WTC11 (cell line): ENCODE measurements around the gene ARID3C. TPM values are rescaled to one million over a fixed set of nuclear protein-coding genes. Genes with fewer than 3 reads are reported as not detected.

Experiments
- ATAC-seq: fragments of 200-7000 bp; cut with Tn5 transposase; 2 replicates; pipeline ENCODE4 v1.10.0; 2021; ENCODE audit warnings: mild to moderate bottlenecking, moderate library complexity
- CTCF ChIA-PET: fragments of 300-600 bp; sonication (Branson Sonifier 250); formaldehyde crosslinking; loops from one replicate; lab custom pipeline; 2021; ENCODE audit warnings: antibody characterized with exemption; lab: Charles Lee
- POLR2A ChIA-PET: fragments of 350-600 bp; sonication (Branson Sonifier 250); formaldehyde crosslinking; loops from one replicate; lab custom pipeline; 2021; ENCODE audit warnings: antibody characterized with exemption; lab: Charles Lee
- DNase-seq: peaks from one replicate; pipeline ENCODE4 v3.0.0; 2021; ENCODE audit warnings: low spot score
- H3K27ac Mint-ChIP-seq: 2 replicates; pipeline ENCODE4 v1.8.0; 2021; ENCODE audit warnings: mixed read lengths
- H3K27me3 Mint-ChIP-seq: 2 replicates; pipeline ENCODE4 v1.8.0; 2021; ENCODE audit warnings: low read depth, mild to moderate bottlenecking, moderate library complexity, mixed read lengths
- H3K36me3 Mint-ChIP-seq: 2 replicates; pipeline ENCODE4 v1.8.0; 2021; ENCODE audit warnings: mixed read lengths
- H3K4me1 Mint-ChIP-seq: 2 replicates; pipeline ENCODE4 v1.8.0; 2022; ENCODE audit warnings: mixed read lengths
- H3K4me3 Mint-ChIP-seq: 2 replicates; pipeline ENCODE4 v1.8.0; 2021; ENCODE audit warnings: mild to moderate bottlenecking, moderate library complexity, mixed read lengths
- H3K9me3 Mint-ChIP-seq: 2 replicates; pipeline ENCODE4 v1.8.0; 2021; ENCODE audit warnings: mixed read lengths
- CREM ChIP-seq: sonication (generic); formaldehyde crosslinking; IDR thresholded peaks from 2 replicates; pipeline ENCODE4 v1.8.1; 2022; ENCODE audit warnings: mild to moderate bottlenecking, missing genetic modification reagents, moderate library complexity
- CTCF ChIP-seq: fragments of 200-600 bp; IDR thresholded peaks from 2 replicates; pipeline ENCODE4 v1.8.0; 2022; ENCODE audit warnings: antibody characterized with exemption
- E2F5 ChIP-seq: sonication (generic); formaldehyde crosslinking; IDR thresholded peaks from 2 replicates; pipeline ENCODE4 v1.8.1; 2022; ENCODE audit warnings: mild to moderate bottlenecking, moderate library complexity, missing genetic modification reagents
- ERG ChIP-seq: fragments of 250-450 bp; sonication (Bioruptor Pico); IDR thresholded peaks from 2 replicates; pipeline ENCODE4 v1.8.0; 2021; ENCODE audit warnings: mild to moderate bottlenecking
- ESRRA ChIP-seq: sonication (generic); formaldehyde crosslinking; IDR thresholded peaks from 2 replicates; pipeline ENCODE4 v1.8.1; 2022; ENCODE audit warnings: mild to moderate bottlenecking, missing genetic modification reagents, borderline replicate concordance
- ETV6 ChIP-seq: sonication (generic); formaldehyde crosslinking; IDR thresholded peaks from 2 replicates; pipeline ENCODE4 v1.8.1; 2022; ENCODE audit warnings: mild to moderate bottlenecking, missing genetic modification reagents
- FOXK1 ChIP-seq: sonication (generic); formaldehyde crosslinking; IDR thresholded peaks from 2 replicates; pipeline ENCODE4 v1.8.0; 2022; ENCODE audit warnings: mild to moderate bottlenecking, moderate library complexity, missing genetic modification reagents
- FOXP4 ChIP-seq: sonication (generic); formaldehyde crosslinking; IDR thresholded peaks from 2 replicates; pipeline ENCODE4 v1.8.0; 2022; ENCODE audit warnings: mild to moderate bottlenecking, missing genetic modification reagents
- MXD4 ChIP-seq: fragments of 250-450 bp; sonication (Bioruptor Pico); IDR thresholded peaks from 2 replicates; pipeline ENCODE4 v1.8.0; 2021; ENCODE audit warnings: mild to moderate bottlenecking, moderate library complexity, borderline replicate concordance
- NR1H2 ChIP-seq: sonication (generic); formaldehyde crosslinking; IDR thresholded peaks from 2 replicates; pipeline ENCODE4 v1.9.0; 2021; ENCODE audit warnings: mild to moderate bottlenecking, moderate library complexity, missing genetic modification reagents
- NR2C2 ChIP-seq: sonication (generic); formaldehyde crosslinking; IDR thresholded peaks from 2 replicates; pipeline ENCODE4 v1.8.0; 2022; ENCODE audit warnings: mild to moderate bottlenecking, missing genetic modification reagents
- SMAD4 ChIP-seq: sonication (generic); formaldehyde crosslinking; IDR thresholded peaks from 2 replicates; pipeline ENCODE4 v1.8.0; 2022; ENCODE audit warnings: mild to moderate bottlenecking, missing genetic modification reagents
- SOX15 ChIP-seq: fragments of 250-450 bp; sonication (Bioruptor Pico); IDR thresholded peaks from 2 replicates; pipeline ENCODE4 v1.9.0; 2021; ENCODE audit warnings: mild to moderate bottlenecking
- TEAD4 ChIP-seq: sonication (generic); formaldehyde crosslinking; IDR thresholded peaks from 2 replicates; pipeline ENCODE4 v1.8.0; 2022; ENCODE audit warnings: mild to moderate bottlenecking, missing genetic modification reagents
- USF2 ChIP-seq: sonication (generic); formaldehyde crosslinking; IDR thresholded peaks from 2 replicates; pipeline ENCODE4 v1.8.1; 2023; ENCODE audit warnings: mild to moderate bottlenecking, missing genetic modification reagents, moderate library complexity
- ZBTB21 ChIP-seq: sonication (generic); formaldehyde crosslinking; IDR thresholded peaks from 2 replicates; pipeline ENCODE4 v1.8.1; 2023; ENCODE audit warnings: mild to moderate bottlenecking, missing genetic modification reagents, borderline replicate concordance
- ZMAT4 ChIP-seq: fragments of 250-450 bp; sonication (Bioruptor Pico); IDR thresholded peaks from 2 replicates; pipeline ENCODE4 v1.9.0; 2021; ENCODE audit warnings: mild to moderate bottlenecking
- ZNF219 ChIP-seq: sonication (generic); formaldehyde crosslinking; IDR thresholded peaks from 2 replicates; pipeline ENCODE4 v1.8.0; 2023; ENCODE audit warnings: missing genetic modification reagents, mild to moderate bottlenecking, borderline replicate concordance
- ZNF317 ChIP-seq: sonication (generic); formaldehyde crosslinking; IDR thresholded peaks from 2 replicates; pipeline ENCODE4 v1.8.1; 2023; ENCODE audit warnings: low read depth, mild to moderate bottlenecking, moderate library complexity, missing genetic modification reagents, borderline replicate concordance
- ZNF396 ChIP-seq: fragments of 250-450 bp; sonication (Bioruptor Pico); IDR thresholded peaks from 2 replicates; pipeline ENCODE4 v1.8.0; 2021; ENCODE audit warnings: mild to moderate bottlenecking, moderate library complexity, borderline replicate concordance
- ZNF512 ChIP-seq: sonication (generic); formaldehyde crosslinking; IDR thresholded peaks from 2 replicates; pipeline ENCODE4 v1.8.1; 2022; ENCODE audit warnings: missing genetic modification reagents, borderline replicate concordance
- ZSCAN18 ChIP-seq: fragments of 250-450 bp; sonication (Bioruptor Pico); IDR thresholded peaks from 2 replicates; pipeline ENCODE4 v2.1.2; 2022; ENCODE audit warnings: mild to moderate bottlenecking, moderate library complexity
- total RNA-seq: library from RNA; stranded (reverse); gene quantifications from 3 replicates; pipeline ENCODE4 v1.2.3, GENCODE V29; 2021

The ARID3C gene
- total RNA-seq, 1 experiment from 2014 or later: 0.15 TPM

GRCh38 chr9:34669809-34670562 is 41.1 kb upstream of the ARID3C start (continued):
- TF ChIP-seq TEAD4 (CRISPR knock-in tag): no peak
- TF ChIP-seq ERG (CRISPR knock-in tag): no peak

GRCh38 chr9:34665381-34666250 is 36.8 kb upstream of the ARID3C start:
- ATAC-seq: peak; percentile 82
- DNase-seq: peak; percentile 94
- Mint-ChIP-seq H3K36me3 (peaks cover 24% of the 10 kb centered on the region), H3K4me3 (peak overlapping the region; percentile 94), H3K27me3 (peaks cover 13% of the 10 kb centered on the region), H3K9me3 (peaks cover 19% of the 10 kb centered on the region), H3K27ac (peak overlapping the region; percentile 97), H3K4me1 (peaks cover 9% of the 10 kb centered on the region)
- ChIA-PET POLR2A (interaction anchor here (1.0 to 1.9 kb wide), 4 partner anchors 9 to 28 kb away, joined by 3 to 11 read pairs (median 6); partner anchors contain the start of genes GALT and SIGMAR1), CTCF (interaction anchor here (0.6 to 4.0 kb wide), 21 partner anchors 9 to 980 kb away, joined by 3 to 65 read pairs (median 5); partner anchors contain the start of genes ARID3C, DCTN3, GALT and IL11RA)
- TF ChIP-seq FOXP4 (CRISPR knock-in tag): 0 out of 2 replicates have a peak, but pooled peaks have one; percentile 51
- no peak for TF ChIP-seq ZNF396
- no peak for TF ChIP-seq ZMAT4 (CRISPR knock-in tag)
- peak; percentile 34; the same call in 1 of the 2 replicates for TF ChIP-seq ETV6 (CRISPR knock-in tag)
- TF ChIP-seq ESRRA (CRISPR knock-in tag): no peak
- no peak for TF ChIP-seq CTCF
- TF ChIP-seq CREM: peak; percentile 70; the same call in 1 of the 2 replicates
- 0 out of 2 replicates have a peak, but pooled peaks have one; percentile 8 for TF ChIP-seq USF2 (CRISPR knock-in tag)
- no peak for TF ChIP-seq ZSCAN18 (CRISPR knock-in tag)
- no peak for TF ChIP-seq SOX15 (CRISPR knock-in tag)
- TF ChIP-seq MXD4 (CRISPR knock-in tag): no peak
- TF ChIP-seq E2F5: 0 out of 2 replicates have a peak, but pooled peaks have one; percentile 20
- no peak for TF ChIP-seq ZNF219 (CRISPR knock-in tag)
- TF ChIP-seq ZNF317 (CRISPR knock-in tag): no peak
- TF ChIP-seq FOXK1 (CRISPR knock-in tag): no peak; the same call in none of the 2 replicates
- no peak for TF ChIP-seq ZNF512 (CRISPR knock-in tag)
- no peak for TF ChIP-seq NR1H2 (CRISPR knock-in tag)
- TF ChIP-seq NR2C2 (CRISPR knock-in tag): no peak
- peak; percentile 99 for TF ChIP-seq ZBTB21 (CRISPR knock-in tag)
- no peak for TF ChIP-seq SMAD4 (CRISPR knock-in tag)
